ENCODE results near the gene RBM4. TPM values are rescaled to one million over a fixed set of nuclear protein-coding genes. Genes with fewer than 3 reads are reported as not detected.

Gene RBM4
- total and polyA plus RNA-seq, 2 of the 13 experiments (the other 11 are each of a cell fraction or from before 2014, with no cell fraction given): 126 to 136 TPM

GRCh38 chr11:66616379-66617154 is 21.9 kb upstream of the RBM4 start, which contains the start of gene RBM14 (continued):
- TF ChIP-seq FIP1L1 (IDR thresholded peaks at IDR 0.05; ENCODE audit: borderline replicate concordance, insufficient read depth, low read depth, low read length) (peak; percentile 83; the same call in 1 of the 2 replicates), YEATS4 (CRISPR knock-in tag; IDR thresholded peaks at IDR 0.05; ENCODE audit: borderline replicate concordance) (peak; percentile 83), ZNF784 (CRISPR knock-in tag; IDR thresholded peaks at IDR 0.05; ENCODE audit: borderline replicate concordance) (no peak; the same call in 1 of the 2 replicates), KLF11 (CRISPR knock-in tag; IDR thresholded peaks at IDR 0.05) (0 out of 2 replicates have a peak, but pooled peaks have one; percentile 39), DDIT3 (CRISPR knock-in tag; IDR thresholded peaks at IDR 0.05) (no peak), IRF2 (CRISPR knock-in tag; IDR thresholded peaks at IDR 0.05) (peak; percentile 71), ZNF235 (CRISPR knock-in tag; IDR thresholded peaks at IDR 0.05; ENCODE audit: borderline replicate concordance) (no peak), PHF5A (CRISPR knock-in tag; IDR thresholded peaks at IDR 0.05; ENCODE audit: low read depth, unreplicated experiment) (no peak), MYPOP (CRISPR knock-in tag; IDR thresholded peaks at IDR 0.05) (peak; percentile 71; the same call in 1 of the 2 replicates), CHCHD3 (CRISPR knock-in tag; IDR thresholded peaks at IDR 0.05) (no peak), ZSCAN22 (CRISPR knock-in tag; IDR thresholded peaks at IDR 0.05) (0 out of 2 replicates have a peak, but pooled peaks have one; percentile 32), SP2 (CRISPR knock-in tag; IDR thresholded peaks at IDR 0.05) (peak; percentile 91), ZNF343 (CRISPR knock-in tag; IDR thresholded peaks at IDR 0.05) (peak; percentile 71; the same call in 1 of the 2 replicates)
- TF ChIP-seq, protein P1, sequence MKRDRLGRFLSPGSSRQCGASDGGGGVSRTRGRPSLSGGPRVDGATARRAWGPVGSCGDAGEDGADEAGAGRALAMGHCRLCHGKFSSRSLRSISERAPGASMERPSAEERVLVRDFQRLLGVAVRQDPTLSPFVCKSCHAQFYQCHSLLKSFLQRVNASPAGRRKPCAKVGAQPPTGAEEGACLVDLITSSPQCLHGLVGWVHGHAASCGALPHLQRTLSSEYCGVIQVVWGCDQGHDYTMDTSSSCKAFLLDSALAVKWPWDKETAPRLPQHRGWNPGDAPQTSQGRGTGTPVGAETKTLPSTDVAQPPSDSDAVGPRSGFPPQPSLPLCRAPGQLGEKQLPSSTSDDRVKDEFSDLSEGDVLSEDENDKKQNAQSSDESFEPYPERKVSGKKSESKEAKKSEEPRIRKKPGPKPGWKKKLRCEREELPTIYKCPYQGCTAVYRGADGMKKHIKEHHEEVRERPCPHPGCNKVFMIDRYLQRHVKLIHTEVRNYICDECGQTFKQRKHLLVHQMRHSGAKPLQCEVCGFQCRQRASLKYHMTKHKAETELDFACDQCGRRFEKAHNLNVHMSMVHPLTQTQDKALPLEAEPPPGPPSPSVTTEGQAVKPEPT (CRISPR knock-in tag; IDR thresholded peaks at IDR 0.05; ENCODE audit: low read depth): no peak; the same call in 1 of the 2 replicates
- TF ChIP-seq, protein P2, sequence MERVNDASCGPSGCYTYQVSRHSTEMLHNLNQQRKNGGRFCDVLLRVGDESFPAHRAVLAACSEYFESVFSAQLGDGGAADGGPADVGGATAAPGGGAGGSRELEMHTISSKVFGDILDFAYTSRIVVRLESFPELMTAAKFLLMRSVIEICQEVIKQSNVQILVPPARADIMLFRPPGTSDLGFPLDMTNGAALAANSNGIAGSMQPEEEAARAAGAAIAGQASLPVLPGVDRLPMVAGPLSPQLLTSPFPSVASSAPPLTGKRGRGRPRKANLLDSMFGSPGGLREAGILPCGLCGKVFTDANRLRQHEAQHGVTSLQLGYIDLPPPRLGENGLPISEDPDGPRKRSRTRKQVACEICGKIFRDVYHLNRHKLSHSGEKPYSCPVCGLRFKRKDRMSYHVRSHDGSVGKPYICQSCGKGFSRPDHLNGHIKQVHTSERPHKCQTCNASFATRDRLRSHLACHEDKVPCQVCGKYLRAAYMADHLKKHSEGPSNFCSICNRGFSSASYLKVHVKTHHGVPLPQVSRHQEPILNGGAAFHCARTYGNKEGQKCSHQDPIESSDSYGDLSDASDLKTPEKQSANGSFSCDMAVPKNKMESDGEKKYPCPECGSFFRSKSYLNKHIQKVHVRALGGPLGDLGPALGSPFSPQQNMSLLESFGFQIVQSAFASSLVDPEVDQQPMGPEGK (CRISPR knock-in tag; IDR thresholded peaks at IDR 0.05): peak; percentile 70
- TF ChIP-seq, protein P3, sequence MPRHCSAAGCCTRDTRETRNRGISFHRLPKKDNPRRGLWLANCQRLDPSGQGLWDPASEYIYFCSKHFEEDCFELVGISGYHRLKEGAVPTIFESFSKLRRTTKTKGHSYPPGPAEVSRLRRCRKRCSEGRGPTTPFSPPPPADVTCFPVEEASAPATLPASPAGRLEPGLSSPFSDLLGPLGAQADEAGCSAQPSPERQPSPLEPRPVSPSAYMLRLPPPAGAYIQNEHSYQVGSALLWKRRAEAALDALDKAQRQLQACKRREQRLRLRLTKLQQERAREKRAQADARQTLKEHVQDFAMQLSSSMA (CRISPR knock-in tag; IDR thresholded peaks at IDR 0.05): 0 out of 2 replicates have a peak, but pooled peaks have one; percentile 72
- TF ChIP-seq, protein P4, sequence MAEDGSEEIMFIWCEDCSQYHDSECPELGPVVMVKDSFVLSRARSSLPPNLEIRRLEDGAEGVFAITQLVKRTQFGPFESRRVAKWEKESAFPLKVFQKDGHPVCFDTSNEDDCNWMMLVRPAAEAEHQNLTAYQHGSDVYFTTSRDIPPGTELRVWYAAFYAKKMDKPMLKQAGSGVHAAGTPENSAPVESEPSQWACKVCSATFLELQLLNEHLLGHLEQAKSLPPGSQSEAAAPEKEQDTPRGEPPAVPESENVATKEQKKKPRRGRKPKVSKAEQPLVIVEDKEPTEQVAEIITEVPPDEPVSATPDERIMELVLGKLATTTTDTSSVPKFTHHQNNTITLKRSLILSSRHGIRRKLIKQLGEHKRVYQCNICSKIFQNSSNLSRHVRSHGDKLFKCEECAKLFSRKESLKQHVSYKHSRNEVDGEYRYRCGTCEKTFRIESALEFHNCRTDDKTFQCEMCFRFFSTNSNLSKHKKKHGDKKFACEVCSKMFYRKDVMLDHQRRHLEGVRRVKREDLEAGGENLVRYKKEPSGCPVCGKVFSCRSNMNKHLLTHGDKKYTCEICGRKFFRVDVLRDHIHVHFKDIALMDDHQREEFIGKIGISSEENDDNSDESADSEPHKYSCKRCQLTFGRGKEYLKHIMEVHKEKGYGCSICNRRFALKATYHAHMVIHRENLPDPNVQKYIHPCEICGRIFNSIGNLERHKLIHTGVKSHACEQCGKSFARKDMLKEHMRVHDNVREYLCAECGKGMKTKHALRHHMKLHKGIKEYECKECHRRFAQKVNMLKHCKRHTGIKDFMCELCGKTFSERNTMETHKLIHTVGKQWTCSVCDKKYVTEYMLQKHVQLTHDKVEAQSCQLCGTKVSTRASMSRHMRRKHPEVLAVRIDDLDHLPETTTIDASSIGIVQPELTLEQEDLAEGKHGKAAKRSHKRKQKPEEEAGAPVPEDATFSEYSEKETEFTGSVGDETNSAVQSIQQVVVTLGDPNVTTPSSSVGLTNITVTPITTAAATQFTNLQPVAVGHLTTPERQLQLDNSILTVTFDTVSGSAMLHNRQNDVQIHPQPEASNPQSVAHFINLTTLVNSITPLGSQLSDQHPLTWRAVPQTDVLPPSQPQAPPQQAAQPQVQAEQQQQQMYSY (CRISPR knock-in tag; IDR thresholded peaks at IDR 0.05): no peak

Measured in HepG2 (cell line).